Measurements from ENCODE around the gene RABAC1.
"Not testable (repeated sequence)": the region's sequence is repeated elsewhere in the genome, so short reads cannot be mapped to it uniquely, and the experiment has no call there.

RABAC1 gene

GRCh38 chr19:41927497-41928192 is 31.5 kb downstream of the RABAC1 start:
- no peak for DNase-seq

- no peak for DNase-seq
These were observed 32.2 kb downstream of the RABAC1 start for GRCh38 chr19:41926763-41927496.

GRCh38 chr19:41926028-41926762 is 32.9 kb downstream of the RABAC1 start:
- DNase-seq = no peak

DNA sequence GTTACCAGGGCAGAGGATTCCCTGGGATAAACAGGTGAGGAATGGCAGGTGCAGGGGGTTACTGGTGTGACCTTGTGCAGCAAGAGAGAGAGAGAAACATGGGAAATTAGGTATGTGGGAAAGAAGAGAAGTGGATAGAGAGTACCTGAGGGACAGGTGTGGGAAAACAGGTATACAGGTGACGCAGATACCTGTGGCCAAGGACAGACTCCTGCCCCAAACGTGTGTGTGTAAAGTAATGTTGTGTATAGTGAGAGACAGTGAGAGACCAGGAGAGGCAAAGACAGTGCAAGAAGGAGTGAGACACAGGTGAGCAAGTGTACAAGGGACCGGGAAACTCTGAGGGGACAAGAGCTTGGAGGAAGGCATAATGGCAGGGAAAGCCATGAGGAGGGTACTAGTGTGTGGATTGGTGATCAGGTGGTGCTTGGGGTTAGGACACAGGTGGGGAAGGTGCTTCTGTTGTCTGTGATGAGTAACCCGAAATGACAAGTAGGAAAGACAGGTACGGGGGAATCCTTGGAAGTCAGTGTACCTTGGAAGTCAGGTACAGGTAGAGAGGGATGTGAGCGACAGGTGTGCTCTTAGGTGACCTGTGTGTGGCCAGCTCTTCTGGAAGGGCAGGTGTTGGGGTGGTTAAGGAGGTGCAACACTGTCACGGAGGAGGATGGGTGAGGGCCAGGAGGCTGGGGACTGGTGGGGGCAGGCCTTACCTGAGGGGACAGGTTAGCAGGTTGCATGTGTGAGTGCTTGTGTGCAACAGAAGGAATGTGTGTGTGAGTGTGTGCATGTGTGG is 33.7 kb downstream of the RABAC1 start:
- DNase-seq = no peak

- no peak for DNase-seq
These were observed 34.7 kb downstream of the RABAC1 start for GRCh38 chr19:41924151-41925145.

DNA sequence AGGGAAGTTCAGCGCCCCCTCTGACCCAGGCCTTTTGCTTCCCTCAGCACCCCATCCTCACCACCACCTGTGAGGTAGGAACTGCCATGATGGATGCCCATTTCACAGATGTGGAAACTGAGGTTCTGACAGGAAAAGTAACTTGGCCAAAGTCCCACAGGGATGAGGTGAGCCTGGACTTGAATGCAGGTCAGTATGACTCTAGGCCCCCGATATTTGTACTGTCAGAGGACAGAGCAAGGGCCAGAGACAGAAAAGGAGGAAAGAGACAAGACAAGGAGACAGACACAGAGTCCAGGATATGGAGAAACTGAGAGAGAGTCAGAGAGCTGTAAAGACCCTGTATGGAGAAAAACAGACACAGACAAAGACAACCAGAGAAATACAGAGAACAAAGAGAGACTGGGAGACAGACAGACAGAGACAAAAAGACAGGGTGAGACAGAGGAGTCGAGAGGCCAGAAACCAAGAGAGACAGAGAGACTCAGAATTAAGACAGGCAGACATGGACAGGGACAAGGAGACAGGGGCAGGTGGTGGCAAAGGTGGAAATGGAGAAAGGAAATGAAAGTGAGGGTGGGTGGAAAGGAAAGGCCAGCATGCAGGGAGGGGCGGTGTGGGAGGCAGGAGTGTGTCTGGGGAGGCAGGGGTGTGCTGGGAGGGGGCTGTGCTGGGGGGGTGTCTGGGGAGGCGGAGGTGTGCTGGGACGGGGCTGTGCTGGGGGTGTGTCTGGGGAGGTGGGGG is 35.9 kb downstream of the RABAC1 start:
- DNase-seq = no peak

DNA sequence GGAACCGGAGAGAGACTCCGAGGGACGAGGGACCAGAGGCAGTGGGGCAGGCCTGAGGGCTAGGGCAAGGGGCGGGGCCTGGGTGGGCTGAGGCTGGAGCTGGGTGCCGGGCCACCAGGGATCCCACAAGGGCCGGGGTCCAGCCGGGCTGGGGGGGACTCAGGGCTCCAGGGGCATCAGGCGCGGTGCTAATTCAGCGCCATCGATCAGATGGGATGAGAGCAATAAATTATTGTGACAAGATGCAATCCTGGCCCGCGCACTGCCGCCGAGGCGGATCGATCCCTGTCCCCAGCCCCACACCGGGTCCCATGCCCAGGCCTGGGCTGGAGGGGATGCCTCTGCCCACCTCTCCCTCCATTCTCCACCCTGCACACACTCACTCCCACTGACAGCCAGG is 36.5 kb downstream of the RABAC1 start:
- no peak for DNase-seq

DNA sequence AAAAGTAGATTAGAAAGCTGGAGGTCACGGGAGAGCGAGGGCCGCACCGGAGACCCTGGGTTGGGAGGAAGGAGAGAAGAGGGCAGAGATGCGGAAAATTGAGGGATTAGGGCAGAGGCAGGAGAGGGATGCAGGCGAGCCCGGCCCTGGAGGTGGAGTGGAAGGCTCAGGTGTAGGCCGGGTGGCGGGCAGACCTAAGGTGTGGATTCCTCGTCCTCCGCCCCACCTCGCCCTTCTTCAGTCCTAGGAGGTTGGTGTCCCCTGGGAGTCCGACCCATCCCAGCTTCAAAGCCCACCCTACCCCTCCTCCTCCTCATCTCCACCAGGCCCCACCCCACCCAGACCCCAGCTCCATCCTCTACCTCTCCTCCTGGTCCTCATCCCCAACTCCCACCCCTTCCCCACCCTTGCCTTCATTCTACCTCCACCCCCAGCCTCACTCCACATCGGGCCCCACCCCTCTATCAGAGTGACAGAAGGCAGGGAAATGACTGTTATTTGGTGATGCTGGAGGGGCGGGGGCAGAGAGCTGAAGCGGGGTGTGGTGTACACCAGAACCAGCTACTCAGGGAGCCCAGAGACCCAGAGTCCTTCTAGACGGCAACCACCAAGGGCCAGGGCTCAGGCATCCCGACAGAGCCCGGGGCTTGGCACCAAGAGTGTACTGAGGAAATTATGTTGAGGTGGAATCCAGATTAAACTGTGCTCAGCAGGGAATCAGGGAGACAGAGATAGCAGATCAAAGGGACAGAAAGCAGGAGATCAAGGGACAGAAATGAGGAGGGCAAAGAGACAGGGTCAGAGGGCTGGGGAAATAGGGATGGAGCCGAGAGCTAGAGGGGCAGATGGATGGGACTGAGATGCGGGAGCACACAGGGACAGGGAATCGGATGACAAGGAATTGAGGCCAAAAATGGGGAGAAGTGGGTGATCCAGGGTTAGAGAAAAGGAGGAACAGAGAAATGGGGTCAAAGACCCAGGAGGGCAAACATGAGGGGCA is 37.2 kb downstream of the RABAC1 start:
- DNase-seq = no peak

- no peak for DNase-seq
These were observed 38.1 kb downstream of the RABAC1 start for GRCh38 chr19:41920882-41921576.

GRCh38 chr19:41919948-41920712 is 39.0 kb downstream of the RABAC1 start:
- DNase-seq = no peak

- DNase-seq = no peak
These were observed 40.4 kb downstream of the RABAC1 start for GRCh38 chr19:41918653-41919244.

- DNase-seq = no peak
These were observed 41.0 kb downstream of the RABAC1 start for GRCh38 chr19:41918095-41918494.

- no peak for DNase-seq
These were observed 41.4 kb downstream of the RABAC1 start for GRCh38 chr19:41917676-41918075.

- DNase-seq = no peak
These were observed 43.2 kb downstream of the RABAC1 start for GRCh38 chr19:41915776-41916414.

GRCh38 chr19:41915021-41915775 is 43.9 kb downstream of the RABAC1 start:
- no peak for DNase-seq

GRCh38 chr19:41914424-41914834 is 44.7 kb downstream of the RABAC1 start:
- not testable (repeated sequence) for DNase-seq

Measured in hematopoietic multipotent progenitor cell treated with erythropoietin and hydrocortisone succinate and interleukin-3 and kit ligand, for 6 days (in vitro differentiated cells).